ENCODE measurements around the gene TNP1. TPM values are rescaled to one million over a fixed set of nuclear protein-coding genes. Genes with fewer than 3 reads are reported as not detected.

Gene TNP1
- total and polyA plus RNA-seq, 2 donors (not counting 1 experiment from before 2014, with no cell fraction given) = not detected

DNA sequence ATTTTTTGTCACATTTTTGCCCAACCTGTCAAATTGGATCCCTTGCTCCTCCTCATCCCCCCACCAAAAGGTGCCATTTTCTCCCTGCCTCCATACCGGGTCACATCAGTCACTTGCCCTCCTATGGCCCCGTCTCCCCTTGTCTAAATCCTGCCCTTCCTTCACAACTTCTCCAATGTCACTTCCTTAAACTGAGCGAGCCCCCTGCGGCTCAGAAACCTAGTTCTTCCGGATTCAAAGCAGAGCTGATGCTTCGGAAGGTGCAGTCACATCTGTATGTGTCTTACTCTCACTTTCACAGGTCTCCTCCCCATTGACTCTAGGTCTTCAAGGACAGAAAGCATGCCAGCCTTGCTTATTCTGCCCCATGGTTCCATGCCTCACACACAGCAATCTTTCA is 22.1 kb downstream of the TNP1 start:
- H3K9me3 ChIP-seq (ENCODE audit: control extremely low read depth in 1 of 3, control insufficient read depth in 2 of 3, insufficient read depth in 1 of 3, low read length in 2 of 3) = no peaks in the 10 kb centered on the region
- no peak overlapping the region for H3K4me3 ChIP-seq (ENCODE audit: control extremely low read depth in 1 of 5, extremely low read depth in 1 of 5, insufficient read depth in 1 of 5, low read depth in 2 of 5, low read length in 4 of 5)
- no peaks in the 10 kb centered on the region for H4K20me1 ChIP-seq (ENCODE audit: control insufficient read depth, insufficient read depth, low read length, poor library complexity, severe bottlenecking)
- Mint-ChIP-seq H3K9me3 (ENCODE audit: insufficient read depth) (no peaks in the 10 kb centered on the region), H3K27me3 (peaks cover 18% of the 10 kb centered on the region), H3K4me3 (no peak overlapping the region), H3K4me1 (no peaks in the 10 kb centered on the region), H3K27ac (no peak overlapping the region)
- H3K4me2 ChIP-seq (replicated peaks; ENCODE audit: low read depth, low read length, poor library complexity, severe bottlenecking) = no peak overlapping the region
- no peak overlapping the region for H3K27ac ChIP-seq (ENCODE audit: low read length in 2 of 2)
- 28% methylated on average over 6 of the region's 6 CpGs for WGBS (ENCODE audit: insufficient coverage)
- ChIA-PET POLR2A (no interaction called here), CTCF (no interaction called here)
- H3K79me2 ChIP-seq (ENCODE audit: control insufficient read depth, insufficient read depth, low read length) = no peaks in the 10 kb centered on the region
- peaks cover 0 to 2% (median 0%) of the 10 kb centered on the region in 4 experiments for H3K27me3 ChIP-seq (replicated peaks in 1 of 4; ENCODE audit: control extremely low read depth in 1 of 4, control insufficient read depth in 3 of 4, insufficient read depth in 4 of 4, low read length in 3 of 4)
- no peaks in the 10 kb centered on the region for H3K4me1 ChIP-seq (ENCODE audit: control insufficient read depth in 2 of 2, insufficient read depth in 2 of 2, low read length in 2 of 2)
- intact Hi-C loops (cut with micrococcal nuclease) = no loop called here
- DNase-seq (no peak), ATAC-seq (ENCODE audit: low read depth) (no peak)
- no peak overlapping the region for H3K9ac ChIP-seq (ENCODE audit: low read length)
- H3K36me3 ChIP-seq (replicated peaks in 1 of 2; ENCODE audit: control extremely low read depth in 1 of 2, control insufficient read depth in 1 of 2, extremely low read depth in 1 of 2, insufficient read depth in 2 of 2, low read length in 1 of 2) = no peaks in the 10 kb centered on the region
- H2AFZ ChIP-seq (ENCODE audit: insufficient read depth, low read depth, low read length, poor library complexity, severe bottlenecking) = no peak overlapping the region
- TF ChIP-seq CTCF (IDR thresholded peaks at IDR 0.05) = no peak
- TF ChIP-seq EZH2 (IDR thresholded peaks at IDR 0.05; ENCODE audit: borderline replicate concordance, insufficient read depth, low read depth, low read length, poor library complexity, severe bottlenecking) = no peak

GRCh38 chr2:216833061-216833460 is 26.8 kb downstream of the TNP1 start:
- no peaks in the 10 kb centered on the region for H3K79me2 ChIP-seq (ENCODE audit: control insufficient read depth, insufficient read depth, low read length)
- no peaks in the 10 kb centered on the region for H3K9me3 Mint-ChIP-seq (ENCODE audit: insufficient read depth)
- no peak overlapping the region for H2AFZ ChIP-seq (ENCODE audit: insufficient read depth, low read depth, low read length, poor library complexity, severe bottlenecking)
- H3K27ac ChIP-seq (ENCODE audit: low read length in 2 of 2) = no peak overlapping the region
- ATAC-seq (ENCODE audit: low read depth) (no peak), DNase-seq (no peak)
- no peaks in the 10 kb centered on the region for H3K4me1 ChIP-seq (ENCODE audit: control insufficient read depth in 2 of 2, insufficient read depth in 2 of 2, low read length in 2 of 2)
- ChIA-PET CTCF (no interaction called here), POLR2A (no interaction called here)
- TF ChIP-seq EZH2 (IDR thresholded peaks at IDR 0.05; ENCODE audit: borderline replicate concordance, insufficient read depth, low read depth, low read length, poor library complexity, severe bottlenecking) (no peak), CTCF (IDR thresholded peaks at IDR 0.05) (no peak)
- H4K20me1 ChIP-seq (ENCODE audit: control insufficient read depth, insufficient read depth, low read length, poor library complexity, severe bottlenecking) = no peaks in the 10 kb centered on the region
- no peak overlapping the region for H3K4me2 ChIP-seq (replicated peaks; ENCODE audit: low read depth, low read length, poor library complexity, severe bottlenecking)
- no peaks in the 10 kb centered on the region for H3K9me3 ChIP-seq (ENCODE audit: control extremely low read depth in 1 of 3, control insufficient read depth in 2 of 3, insufficient read depth in 1 of 3, low read length in 2 of 3)
- no peaks in the 10 kb centered on the region for H3K36me3 ChIP-seq (replicated peaks in 1 of 2; ENCODE audit: control extremely low read depth in 1 of 2, control insufficient read depth in 1 of 2, extremely low read depth in 1 of 2, insufficient read depth in 2 of 2, low read length in 1 of 2)
- H3K4me3 Mint-ChIP-seq = no peak overlapping the region
- H3K4me3 ChIP-seq (ENCODE audit: control extremely low read depth in 1 of 5, extremely low read depth in 1 of 5, insufficient read depth in 1 of 5, low read depth in 2 of 5, low read length in 4 of 5) = no peak overlapping the region
- no peak overlapping the region for H3K27ac Mint-ChIP-seq
- H3K9ac ChIP-seq (ENCODE audit: low read length) = no peak overlapping the region
- H3K4me1 Mint-ChIP-seq = no peaks in the 10 kb centered on the region
- 82% methylated on average over 4 of the region's 4 CpGs for WGBS (ENCODE audit: insufficient coverage)
- intact Hi-C loops (cut with micrococcal nuclease) = no loop called here
- peaks cover 0 to 3% (median 1%) of the 10 kb centered on the region in 4 experiments for H3K27me3 ChIP-seq (replicated peaks in 1 of 4; ENCODE audit: control extremely low read depth in 1 of 4, control insufficient read depth in 3 of 4, insufficient read depth in 4 of 4, low read length in 3 of 4)
- peaks cover 25% of the 10 kb centered on the region for H3K27me3 Mint-ChIP-seq

All from B cell (primary cell).